CD4-positive, alpha-beta T cell treated with Interleukin-2 at 100 ng/mL for 4 hours (primary cell): ENCODE results near the gene TMEM138.

Experiments used
- DNase-seq: peaks from one replicate; pipeline ENCODE4 v3.0.0-alpha.2; 2020; ENCODE audit warnings: low spot score

TMEM138 gene

DNA sequence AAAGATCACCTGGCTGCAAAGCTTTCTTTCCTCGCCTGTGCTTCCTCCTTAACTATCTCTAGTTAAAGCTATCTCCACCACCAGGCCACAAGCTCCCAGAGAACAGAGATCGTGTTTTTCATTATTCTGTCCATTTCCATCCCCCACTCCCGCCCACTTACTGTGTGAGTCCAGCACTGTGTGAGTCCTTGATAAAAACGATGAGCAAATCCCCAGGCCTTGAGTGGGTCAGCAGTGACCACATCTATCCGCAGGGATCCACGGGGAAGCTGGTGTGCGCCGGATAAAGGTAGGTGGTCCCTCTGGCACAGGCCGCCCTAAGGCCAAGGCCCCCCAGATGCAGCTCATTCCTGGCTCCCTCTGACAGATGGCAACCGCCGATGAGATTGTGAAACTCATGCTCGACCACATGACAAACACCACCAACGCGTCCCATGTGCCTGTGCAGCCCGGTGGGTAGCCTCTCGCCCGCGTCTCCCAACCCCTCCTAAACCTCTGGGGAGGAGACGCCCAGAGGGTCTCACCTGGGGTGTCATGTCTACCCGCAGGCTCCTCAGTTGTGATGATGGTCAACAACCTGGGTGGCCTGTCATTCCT lies 19.9 kb upstream of the TMEM138 start:
- DNase-seq, result no peak

DNA sequence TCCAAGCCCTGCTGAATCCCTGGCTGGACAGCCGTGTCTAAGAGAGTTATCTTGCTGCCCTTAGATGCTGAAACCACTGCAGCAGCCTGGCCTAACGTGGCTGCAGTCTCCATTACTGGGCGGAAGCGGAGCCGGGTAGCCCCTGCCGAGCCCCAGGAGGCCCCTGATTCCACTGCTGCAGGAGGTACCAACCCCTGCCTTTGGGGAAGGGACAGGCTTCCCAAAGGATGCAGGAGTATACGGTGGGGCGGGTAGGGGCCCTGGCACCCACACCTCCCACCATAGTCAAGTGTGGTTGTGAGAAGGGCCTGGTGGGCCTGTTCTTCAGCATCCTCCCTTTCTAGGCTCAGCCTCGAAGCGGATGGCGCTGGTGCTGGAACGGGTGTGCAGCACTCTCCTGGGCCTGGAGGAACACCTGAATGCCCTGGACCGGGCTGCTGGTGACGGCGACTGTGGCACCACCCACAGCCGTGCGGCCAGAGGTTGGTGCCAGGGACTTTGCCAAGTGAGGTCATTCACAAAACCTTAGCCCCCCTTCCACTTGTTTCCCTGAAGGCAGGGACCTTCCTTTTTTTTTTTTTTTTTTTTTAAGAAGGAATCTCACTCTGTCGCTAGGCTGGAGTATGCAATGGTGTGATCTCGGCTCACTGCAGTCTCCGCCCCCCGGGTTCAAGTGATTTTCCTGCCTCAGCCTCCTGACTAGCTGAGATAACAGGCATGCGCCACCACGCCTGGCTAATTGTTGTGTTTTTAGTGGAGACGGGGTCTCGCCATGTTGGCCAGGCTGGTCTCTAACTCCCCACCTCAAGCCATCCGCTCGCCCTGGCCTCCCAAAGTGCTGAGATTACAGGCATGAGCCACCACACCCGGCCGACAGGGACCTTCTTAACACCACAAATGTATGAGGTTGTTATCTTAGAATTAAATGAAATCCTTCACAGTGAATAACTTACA lies 18.1 kb upstream of the TMEM138 start:
- no peak for DNase-seq

DNA sequence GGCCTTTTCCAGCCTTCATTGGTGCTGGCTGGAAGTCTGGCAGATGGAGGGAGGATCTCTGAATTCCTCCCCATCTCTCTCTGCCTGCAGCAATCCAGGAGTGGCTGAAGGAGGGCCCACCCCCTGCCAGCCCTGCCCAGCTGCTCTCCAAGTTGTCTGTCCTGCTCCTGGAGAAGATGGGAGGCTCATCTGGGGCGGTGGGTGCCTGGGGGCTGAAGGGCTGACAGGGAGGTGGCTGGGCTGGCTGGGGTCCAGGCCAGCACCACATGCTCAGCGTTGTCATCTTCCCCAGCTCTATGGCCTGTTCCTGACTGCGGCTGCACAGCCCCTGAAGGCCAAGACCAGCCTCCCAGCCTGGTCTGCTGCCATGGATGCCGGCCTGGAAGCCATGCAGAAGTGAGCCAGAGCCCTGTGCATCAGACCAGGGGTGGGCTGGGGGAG lies 17.0 kb upstream of the TMEM138 start:
- DNase-seq, result no peak

DNA sequence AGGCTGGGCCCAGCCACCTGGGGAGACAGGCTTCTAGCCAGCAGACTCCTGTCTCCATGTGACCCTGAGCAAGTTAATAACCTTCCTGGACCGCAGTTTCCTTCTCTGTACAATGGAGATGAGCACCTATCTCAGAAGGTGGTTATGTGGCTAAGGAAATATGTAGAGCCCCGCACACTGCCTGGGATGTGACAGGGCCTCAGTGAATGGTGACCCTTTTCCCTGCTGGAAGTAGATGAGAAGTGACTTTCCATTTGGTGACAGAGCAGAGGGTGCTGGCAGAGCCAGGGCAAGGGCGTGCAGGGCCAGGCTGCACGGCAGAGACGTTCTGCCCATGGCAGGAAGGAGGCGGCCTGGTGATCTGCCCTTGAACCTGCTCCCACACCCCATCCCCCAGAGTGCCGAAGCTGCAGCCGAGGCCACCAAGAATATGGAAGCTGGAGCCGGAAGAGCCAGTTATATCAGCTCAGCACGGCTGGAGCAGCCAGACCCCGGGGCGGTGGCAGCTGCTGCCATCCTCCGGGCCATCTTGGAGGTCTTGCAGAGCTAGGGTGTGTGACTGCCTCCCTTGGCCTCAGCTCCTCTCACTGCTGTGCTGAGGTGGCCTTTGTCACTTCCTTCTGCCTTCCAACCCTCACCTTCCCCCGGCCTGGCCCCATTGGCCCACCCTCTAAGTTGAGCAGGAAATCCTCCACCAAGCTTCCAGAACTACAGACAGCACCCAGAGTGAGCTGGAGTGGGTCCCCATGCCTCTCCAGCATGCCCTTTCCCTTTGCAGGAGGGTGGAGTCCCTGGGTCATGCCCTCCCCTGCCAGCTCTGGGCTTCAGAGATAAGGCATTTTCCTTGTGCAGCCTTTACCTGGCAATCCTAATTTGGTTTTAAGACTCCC lies 16.0 kb upstream of the TMEM138 start:
- DNase-seq, result no peak

DNA sequence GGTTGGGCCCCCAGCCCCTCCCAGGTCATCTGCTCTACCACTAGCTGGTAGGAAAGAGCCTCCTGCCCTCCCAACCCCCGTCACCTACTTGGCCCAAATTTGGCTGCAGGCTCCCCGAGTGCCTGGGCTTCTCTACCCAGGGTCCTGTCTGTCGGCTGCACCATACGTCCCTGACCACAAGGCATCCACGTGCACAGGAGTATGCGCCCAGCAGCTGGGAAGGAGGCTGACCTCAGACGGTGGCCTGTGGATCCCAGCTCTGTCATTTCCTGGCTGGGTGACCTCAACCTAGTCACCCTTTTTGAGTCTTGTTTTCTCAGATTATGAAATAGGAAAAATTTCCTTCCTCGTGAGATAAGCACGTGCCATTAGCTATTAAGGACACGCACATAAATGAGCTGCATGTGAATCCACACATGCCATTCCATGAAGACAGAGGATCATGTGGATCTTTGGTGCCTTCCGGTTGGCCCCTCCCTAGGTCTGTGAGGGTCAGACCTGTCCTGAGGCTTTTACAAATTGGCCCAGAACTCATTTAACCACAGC lies 14.2 kb upstream of the TMEM138 start:
- no peak for DNase-seq

DNA sequence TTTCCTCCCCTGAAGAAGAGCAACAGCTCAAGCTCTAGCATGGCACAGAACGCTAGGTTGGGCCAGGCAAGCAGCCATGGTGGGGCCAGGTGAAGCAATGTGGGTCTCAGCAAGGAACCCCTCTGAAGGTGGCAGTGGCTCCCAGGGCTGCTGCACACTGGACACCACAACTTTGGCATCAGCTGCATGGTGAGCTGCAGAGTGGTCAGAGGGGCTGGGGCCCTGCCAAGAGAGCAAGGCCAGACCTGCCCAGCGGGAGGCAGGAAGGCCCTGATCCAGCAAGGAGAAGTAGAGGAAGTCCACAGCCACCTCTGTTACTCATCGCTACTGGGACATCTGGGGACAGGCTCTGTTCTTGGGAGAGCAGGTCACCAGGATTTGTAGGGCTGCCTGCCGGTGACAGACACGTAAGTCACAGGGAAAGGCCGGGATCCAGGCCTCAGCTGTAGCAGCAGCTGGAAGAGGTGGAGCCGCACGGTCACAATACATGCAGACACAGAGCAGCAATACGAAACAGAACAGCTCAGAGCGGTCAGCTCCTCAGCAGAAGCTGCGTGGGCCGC lies 12.9 kb upstream of the TMEM138 start:
- no peak for DNase-seq

DNA sequence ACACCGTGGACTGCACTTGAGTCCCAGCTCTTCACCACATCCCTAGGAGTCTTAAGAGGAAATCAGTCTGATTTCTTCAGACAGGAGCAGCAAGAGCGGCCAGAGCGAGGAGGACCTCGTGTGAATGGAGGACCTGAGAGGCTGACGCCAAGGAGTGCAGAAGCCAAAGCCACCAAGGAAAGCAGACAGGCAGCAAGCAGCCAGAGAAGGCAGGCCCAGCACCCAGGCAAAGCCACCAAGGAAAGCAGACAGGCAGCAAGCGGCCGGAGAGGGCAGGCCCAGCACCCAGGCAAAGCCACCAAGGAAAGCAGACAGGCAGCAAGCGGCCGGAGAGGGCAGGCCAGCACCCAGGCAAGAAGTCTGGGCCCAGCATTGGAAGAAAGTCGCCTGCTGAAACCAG lies 12.3 kb upstream of the TMEM138 start:
- DNase-seq, result no peak

DNA sequence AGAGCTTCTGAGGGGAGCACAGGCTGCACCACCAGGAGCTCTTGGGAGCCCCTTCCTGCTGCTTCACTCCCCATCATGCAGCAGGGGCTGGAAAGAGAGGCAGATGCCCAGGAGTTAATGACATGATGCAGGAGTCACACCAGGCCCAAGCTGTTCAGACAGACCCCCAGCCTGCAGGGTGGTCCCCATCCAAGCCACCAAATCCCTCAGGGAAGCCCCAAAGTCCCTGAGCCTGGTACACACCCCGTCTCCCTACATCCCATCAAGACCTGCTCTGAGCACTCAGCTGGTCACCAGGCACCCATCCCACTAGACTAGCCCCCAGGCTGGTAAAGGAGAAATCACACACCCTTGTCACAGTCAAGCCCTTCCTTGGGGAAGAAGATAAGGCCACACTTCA lies 11.8 kb upstream of the TMEM138 start:
- DNase-seq, result no peak

DNA sequence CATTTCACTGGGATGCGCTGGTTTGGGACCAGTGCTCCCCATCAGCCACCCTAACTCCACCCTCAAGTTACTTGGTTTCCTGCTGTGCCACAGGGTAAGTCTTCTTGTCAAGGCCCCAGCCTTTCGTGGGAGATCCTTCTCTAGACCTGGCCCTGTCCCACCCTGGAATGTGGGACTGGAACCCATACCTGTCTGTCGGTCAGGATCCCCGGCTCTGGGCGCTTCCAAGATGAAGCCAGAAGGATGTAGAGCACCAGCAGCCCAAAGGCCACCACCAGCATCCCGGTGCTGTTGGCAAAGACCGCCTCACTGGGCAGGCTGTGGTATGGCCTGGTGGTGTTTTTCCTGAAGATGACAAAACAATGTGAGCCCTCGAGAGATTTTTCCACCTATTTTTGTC lies 11.4 kb upstream of the TMEM138 start:
- no peak for DNase-seq

DNA sequence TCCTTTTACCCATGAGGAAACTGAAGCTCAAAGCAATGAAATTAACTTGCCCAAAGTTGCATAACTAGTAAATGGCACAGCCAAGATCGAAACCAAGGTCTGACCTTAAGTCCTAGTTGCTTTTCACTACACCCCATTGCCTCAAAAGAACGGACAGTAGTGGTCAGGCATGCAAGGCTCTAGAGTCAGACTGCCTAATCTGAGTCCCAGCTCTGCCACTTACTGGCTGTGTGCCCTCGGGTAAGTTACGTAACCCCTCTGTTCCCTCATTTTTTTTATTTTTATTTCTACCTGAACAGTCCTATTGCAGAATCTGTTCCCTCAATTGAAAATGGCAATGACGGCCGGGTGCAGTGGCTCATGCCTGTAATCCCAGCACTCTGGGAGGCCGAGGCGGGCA lies 10.1 kb upstream of the TMEM138 start:
- DNase-seq, result no peak

DNA sequence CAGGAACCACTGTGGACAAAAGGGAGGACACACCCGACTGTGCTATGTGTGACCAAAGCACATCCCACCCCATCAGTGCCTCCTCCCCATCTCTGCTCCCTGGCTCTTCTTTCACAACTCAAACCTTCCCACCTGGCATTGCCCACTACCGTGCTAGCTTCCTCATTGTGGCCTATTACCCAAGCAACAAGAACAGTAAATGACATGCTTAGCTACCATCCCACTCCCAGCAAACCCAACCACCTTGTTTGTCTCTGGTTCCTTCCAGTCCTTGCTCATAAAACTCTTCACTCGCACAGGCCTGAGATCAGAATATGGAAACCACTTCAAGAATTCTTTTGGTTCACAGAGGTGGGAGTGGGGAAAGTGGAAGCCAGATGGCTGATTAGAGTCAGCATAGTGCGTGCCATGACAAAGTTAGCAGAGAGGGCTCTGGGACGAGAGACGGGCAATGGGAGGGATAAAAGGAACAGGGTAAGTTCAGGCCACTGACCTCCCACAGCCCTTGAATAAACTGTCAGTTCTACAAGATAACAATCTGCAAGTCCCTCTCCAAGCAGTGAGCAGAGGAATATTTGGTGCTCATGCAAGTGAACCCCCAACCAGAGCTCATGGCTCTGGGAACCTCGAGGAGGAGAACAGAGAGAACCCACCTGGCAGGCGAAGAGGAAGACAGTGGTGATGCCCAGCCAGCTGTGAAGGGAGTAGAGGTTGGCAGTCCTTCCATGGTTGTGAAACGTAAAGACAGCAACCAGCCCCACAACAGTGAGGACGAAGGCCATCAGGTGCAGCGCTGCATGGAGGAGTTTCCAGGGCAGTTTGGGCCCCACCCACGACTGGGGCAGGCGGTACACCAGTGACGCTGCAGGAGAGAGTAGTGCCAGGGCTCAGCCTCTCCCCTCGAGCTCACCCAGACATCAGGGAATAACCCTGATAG lies 8.8 kb upstream of the TMEM138 start:
- no peak for DNase-seq

DNA sequence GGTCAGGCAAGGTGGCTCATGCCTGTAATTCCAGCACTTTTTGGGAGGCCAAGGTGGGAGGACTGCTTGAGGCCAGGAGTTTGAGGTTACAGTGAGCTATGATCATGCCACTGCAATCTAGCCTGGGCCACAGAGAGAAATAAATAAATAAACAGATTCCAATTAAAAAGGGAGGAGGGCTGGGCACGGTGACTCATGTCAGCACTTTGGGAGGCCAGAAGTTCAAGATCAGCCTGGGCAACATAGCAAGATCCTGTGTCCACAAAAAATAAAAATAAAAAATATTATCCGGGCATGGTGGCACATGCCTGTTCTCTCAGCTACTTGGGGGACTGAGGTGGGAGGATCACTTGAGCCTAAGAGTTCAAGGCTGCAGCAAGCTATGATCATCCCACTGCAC lies 8.0 kb upstream of the TMEM138 start:
- no peak for DNase-seq

DNA sequence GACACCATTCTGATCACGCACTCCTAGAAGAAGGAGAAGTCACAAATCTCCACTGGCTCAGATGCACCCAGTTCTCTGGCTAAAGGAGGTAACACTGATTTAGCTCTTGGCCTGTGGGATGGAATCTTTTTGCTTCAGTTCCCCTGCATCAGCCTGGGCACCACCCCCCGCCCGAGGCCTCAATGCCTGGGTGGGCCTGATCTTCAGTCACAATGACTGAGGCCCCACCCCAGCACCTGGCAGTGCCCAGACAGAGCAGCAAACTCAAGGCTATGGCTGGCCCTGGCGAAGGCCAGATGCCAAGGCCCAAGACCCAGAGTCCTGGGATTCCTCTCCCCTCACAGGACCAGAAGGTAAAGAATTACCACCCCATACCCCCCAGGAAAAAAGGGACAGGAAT lies 5.5 kb upstream of the TMEM138 start:
- no peak for DNase-seq

DNA sequence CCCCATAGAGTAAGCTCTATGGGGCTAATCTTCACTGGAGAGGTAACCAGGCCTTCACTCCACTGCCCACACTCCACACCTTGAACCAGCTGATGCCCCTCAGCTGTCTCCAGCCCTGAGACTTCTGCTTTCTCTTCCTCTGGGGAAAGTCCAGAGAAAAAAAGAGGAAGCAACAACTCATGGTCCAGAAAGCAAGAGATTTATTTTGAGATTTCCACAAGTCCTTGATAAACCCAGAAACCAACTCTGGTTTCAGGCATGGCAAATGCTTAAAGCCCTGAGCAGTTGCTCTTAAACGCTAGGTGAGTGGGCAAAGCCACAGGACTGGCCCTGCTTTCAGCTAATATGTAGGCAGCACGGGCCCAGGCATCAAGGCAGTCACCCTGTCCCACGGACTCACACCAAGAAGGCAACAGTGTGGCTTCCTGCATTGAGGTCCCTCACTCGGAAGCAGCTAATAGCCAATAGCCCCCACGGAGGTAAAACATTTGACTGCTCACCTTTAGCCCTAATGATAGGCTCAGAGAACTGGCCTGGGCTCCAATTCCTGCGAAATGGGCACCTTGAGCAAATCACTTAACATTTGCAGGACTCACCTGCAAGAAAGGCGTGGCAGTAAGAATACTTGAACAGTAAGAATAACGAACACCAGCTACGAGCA lies 4.8 kb upstream of the TMEM138 start:
- no peak for DNase-seq

DNA sequence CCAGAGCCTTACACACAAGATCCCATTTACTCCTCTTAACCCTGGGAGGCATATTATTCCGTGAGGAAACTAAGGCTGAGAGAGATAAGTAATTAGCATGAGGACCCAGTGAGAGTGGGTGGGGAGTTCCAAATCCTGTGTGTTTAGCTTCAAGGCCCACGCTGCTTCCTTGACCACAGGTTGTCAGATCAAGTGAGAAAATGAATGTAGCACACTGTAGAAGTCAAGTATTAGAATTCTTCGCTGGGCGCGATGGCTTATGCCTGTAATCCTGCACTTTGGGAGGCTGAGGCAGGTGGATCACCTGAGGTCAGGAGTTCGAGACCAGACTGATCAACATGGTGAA lies 4.3 kb upstream of the TMEM138 start:
- no peak for DNase-seq

DNA sequence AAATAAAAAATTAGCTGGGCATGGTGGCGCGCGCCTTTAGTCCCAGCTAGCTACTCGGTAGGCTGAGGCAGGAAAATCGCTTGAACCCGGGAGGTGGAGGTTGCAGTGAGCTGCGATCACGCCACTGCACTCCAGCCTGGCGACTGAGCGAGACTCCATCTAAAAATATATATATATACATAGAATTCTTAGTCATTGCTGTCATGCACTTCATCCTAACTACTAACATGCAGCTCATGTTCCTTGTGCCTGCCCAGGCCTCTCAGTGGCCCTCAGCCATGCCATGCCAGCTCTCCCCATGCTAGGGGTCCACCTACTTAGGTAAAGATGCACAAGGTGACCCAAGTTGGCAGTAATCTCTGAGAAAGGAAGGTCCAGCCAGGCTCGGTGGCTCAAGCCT lies 3.6 kb upstream of the TMEM138 start:
- DNase-seq, result no peak

DNA sequence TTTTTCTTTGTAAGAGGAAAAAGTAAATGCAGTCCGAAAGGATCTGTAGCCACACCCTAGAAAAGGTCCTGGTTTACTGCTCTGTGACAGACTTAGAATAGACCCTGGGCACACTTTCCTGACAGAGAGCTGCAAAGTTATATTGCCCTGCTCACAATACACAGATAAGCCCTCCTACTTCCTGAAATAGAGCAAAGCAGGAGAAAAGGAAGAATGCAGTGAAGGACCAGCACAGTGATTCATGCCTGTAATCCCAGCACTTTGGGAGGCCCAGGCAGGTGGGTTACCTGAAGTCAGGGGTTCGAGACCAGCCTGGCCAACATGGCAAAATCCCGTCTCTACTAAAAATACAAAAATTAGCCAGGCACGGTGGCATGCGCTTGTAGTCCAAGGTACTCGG lies 2.7 kb upstream of the TMEM138 start:
- no peak for DNase-seq

DNA sequence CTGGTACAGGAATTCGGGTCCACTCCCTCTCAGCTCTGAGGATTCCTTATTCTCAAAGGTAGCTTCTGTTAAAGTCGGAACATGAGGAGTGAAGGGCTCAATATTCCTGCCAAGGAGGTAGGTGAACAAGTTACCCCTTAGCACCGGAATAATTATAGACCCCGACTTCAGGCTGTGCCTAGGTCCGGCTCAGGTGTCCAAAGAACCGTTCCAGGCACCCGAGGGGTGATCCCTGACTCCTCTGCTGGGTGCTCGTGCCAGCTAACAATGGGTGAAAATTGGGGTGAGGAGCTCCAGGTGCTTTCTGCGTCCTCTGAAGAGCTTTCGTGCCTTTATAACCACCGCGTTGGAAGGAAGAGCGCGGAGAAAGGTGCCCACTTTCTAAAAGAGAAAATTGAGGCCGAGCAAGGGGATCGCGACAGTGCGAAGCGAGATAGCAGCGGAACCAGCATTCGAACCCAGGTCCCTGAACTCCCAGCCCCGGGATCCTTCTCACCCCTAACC lies 885 bp upstream of the TMEM138 start:
- no peak for DNase-seq

DNA sequence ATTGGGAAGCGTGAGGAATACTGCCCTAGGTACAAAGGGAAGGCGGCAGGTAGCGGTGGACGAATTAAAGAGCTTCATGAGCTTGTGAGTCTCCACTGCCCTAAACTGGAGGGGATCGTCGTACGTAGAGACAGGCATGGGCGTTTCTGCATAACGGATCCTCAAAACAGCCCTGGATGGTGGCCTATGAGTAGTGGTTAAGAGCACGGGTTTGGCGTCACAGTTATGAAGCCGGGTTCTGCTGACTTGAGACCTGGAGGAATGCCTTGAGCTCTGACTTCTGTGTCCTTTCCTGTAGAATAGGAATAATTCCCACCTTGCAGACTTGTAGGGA lies 335 bp downstream of the TMEM138 start:
- no peak for DNase-seq

DNA sequence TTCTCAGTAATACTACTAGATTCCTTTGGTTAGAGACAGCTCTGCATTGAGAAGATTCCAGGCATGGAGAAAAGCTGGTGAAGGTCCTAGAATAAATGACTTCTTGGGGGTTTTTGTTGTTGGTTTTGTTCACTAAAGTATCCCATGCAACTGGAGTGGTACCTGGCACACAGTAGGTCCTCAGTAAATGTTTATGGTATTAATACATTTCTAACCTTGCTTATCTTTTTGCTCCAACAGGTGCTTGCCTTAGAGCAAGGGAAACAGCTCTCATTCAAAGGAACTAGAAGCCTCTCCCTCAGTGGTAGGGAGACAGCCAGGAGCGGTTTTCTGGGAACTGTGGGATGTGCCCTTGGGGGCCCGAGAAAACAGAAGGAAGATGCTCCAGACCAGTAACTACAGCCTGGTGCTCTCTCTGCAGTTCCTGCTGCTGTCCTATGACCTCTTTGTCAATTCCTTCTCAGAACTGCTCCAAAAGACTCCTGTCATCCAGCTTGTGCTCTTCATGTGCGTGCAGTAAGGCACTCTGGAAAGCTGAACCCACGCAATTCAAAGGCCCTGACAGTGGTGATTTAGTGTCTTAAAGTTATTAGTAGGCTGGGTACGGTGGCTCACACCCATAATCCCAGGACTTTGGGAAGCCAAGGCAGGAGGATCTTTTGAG lies 2.0 kb downstream of the TMEM138 start:
- no peak for DNase-seq
